SH-SY5Y (cell line): Measurements from ENCODE around the gene COL24A1.

Source experiments
- GATA2 ChIP-seq: IDR thresholded peaks from 2 replicates; pipeline ENCODE4 v1.6.1; 2011; ENCODE audit warnings: mild to moderate bottlenecking, low read depth, low read length
- GATA3 ChIP-seq: IDR thresholded peaks from 2 replicates; pipeline ENCODE4 v1.6.1; 2011; ENCODE audit warnings: low read depth, mild to moderate bottlenecking, low read length, moderate library complexity

- TF ChIP-seq GATA3: no peak
- TF ChIP-seq GATA2: no peak
These were observed 38.0 kb upstream of the COL24A1 start for GRCh38 chr1:86194491-86195034.
